H1 (cell line): Measurements from ENCODE around the gene C22orf42. TPM values are rescaled to one million over a fixed set of nuclear protein-coding genes. Genes with fewer than 3 reads are reported as not detected.
"Not testable (repeated sequence)": the region's sequence is repeated elsewhere in the genome, so short reads cannot be mapped to it uniquely, and the experiment has no call there.

Experiments
- CTCF ChIA-PET: fragments of 300-600 bp; sonication (Branson Sonifier 250); formaldehyde crosslinking; loops from one replicate; lab custom pipeline; 2021; ENCODE audit not compliant: partially characterized antibody; lab: Charles Lee
- POLR2A ChIA-PET: fragments of 300-600 bp; sonication (Branson Sonifier 250); formaldehyde crosslinking; loops from one replicate; lab custom pipeline; 2021; ENCODE audit warnings: inconsistent platforms; ENCODE audit not compliant: partially characterized antibody; lab: Charles Lee
- DNase-seq, 2 experiments: peaks; one replicate each; pipeline versions ENCODE4 v3.0.0 to v3.0.0-alpha.2; 2010 to 2022; ENCODE audit warnings: low spot score in 2 of 2, low read depth in 1 of 2, mixed read lengths in 1 of 2
- FAIRE-seq: peaks from 2 replicates; lab custom pipeline; 2011; peaks lifted over from hg19 to GRCh38; lab: Jason Lieb, UNC
- H2AFZ ChIP-seq: 2 replicates; pipeline ENCODE4 v1.8.1; 2012; ENCODE audit warnings: low read length, inconsistent platforms
- H2AK5ac ChIP-seq: 2 replicates; pipeline ENCODE4 v1.6.1; 2013; ENCODE audit warnings: low read depth, low read length
- H2BK120ac ChIP-seq: replicated peaks from 2 replicates; pipeline ENCODE3; 2013; ENCODE audit warnings: low read depth, low read length, inconsistent platforms
- H2BK12ac ChIP-seq: 2 replicates; pipeline ENCODE4 v1.6.1; 2013; ENCODE audit warnings: low read depth, low read length
- H2BK15ac ChIP-seq: 2 replicates; pipeline ENCODE4 v1.6.1; 2013; ENCODE audit warnings: low read length
- H2BK20ac ChIP-seq: 2 replicates; pipeline ENCODE4 v1.6.1; 2013; ENCODE audit warnings: low read length
- H2BK5ac ChIP-seq: 2 replicates; pipeline ENCODE4 v1.6.1; 2013; ENCODE audit warnings: low read depth, low read length
- H3K14ac ChIP-seq: 2 replicates; pipeline ENCODE4 v1.6.1; 2013; ENCODE audit warnings: inconsistent platforms; ENCODE audit not compliant: insufficient read length
- H3K18ac ChIP-seq: 2 replicates; pipeline ENCODE4 v1.6.1; 2013; ENCODE audit warnings: low read length; ENCODE audit errors: extremely low read depth
- H3K23ac ChIP-seq: 2 replicates; pipeline ENCODE4 v1.6.1; 2013; ENCODE audit warnings: inconsistent platforms; ENCODE audit not compliant: insufficient read length
- H3K23me2 ChIP-seq: 2 replicates; pipeline ENCODE4 v1.6.1; 2013; ENCODE audit warnings: low read depth, low read length
- H3K27ac ChIP-seq: 2 replicates; pipeline ENCODE4 v1.6.1; 2011; ENCODE audit warnings: low read depth, low read length, inconsistent platforms
- H3K27me3 ChIP-seq, 4 experiments: replicated peaks in 1 of 4; 1 replicate in 1 of 4; 2 replicates in 3 of 4; pipeline versions ENCODE4 v1.6.1 to v1.8.1; 2011 to 2013; ENCODE audit warnings: low read length in 3 of 4, mild to moderate bottlenecking in 3 of 4, inconsistent platforms in 2 of 4, mixed read lengths in 2 of 4, moderate library complexity in 1 of 4; ENCODE audit not compliant: control insufficient read depth in 3 of 4, insufficient read depth in 3 of 4; ENCODE audit errors: extremely low read depth in 1 of 4
- H3K36me3 ChIP-seq, 4 experiments: 2 replicates each; pipeline versions ENCODE4 v1.6.1 to v1.8.1; 2011 to 2013; ENCODE audit warnings: mild to moderate bottlenecking in 4 of 4, low read length in 3 of 4, moderate library complexity in 2 of 4, control low read depth in 1 of 4, inconsistent platforms in 1 of 4; ENCODE audit not compliant: insufficient read depth in 4 of 4, control insufficient read depth in 2 of 4
- H3K4ac ChIP-seq: replicated peaks from 2 replicates; pipeline ENCODE3; 2013; ENCODE audit warnings: low read length, low read depth, mixed read lengths, inconsistent platforms; ENCODE audit not compliant: insufficient read length
- H3K4me1 ChIP-seq, 4 experiments: replicated peaks in 1 of 4; 1 replicate in 1 of 4; 2 replicates in 3 of 4; pipeline versions ENCODE4 v1.6.1 to v1.8.1; 2011 to 2013; ENCODE audit warnings: low read length in 3 of 4, inconsistent platforms in 2 of 4, mixed read lengths in 1 of 4; ENCODE audit not compliant: insufficient read depth in 4 of 4, control insufficient read depth in 3 of 4
- H3K4me2 ChIP-seq, 2 experiments: 2 replicates each; pipeline versions ENCODE4 v1.6.1 to v1.8.1; 2011 to 2013; ENCODE audit warnings: low read depth in 2 of 2, low read length in 2 of 2, control low read depth in 1 of 2, inconsistent platforms in 1 of 2, mild to moderate bottlenecking in 1 of 2; ENCODE audit not compliant: insufficient read depth in 1 of 2
- H3K4me3 ChIP-seq, 4 experiments: fragments of 200-600, 300-600 bp in 1 of 4; sonication (generic), shearing (Covaris generic), sonication (Bioruptor Twin) in 1 of 4; 2 replicates each; pipeline versions ENCODE4 v1.5.1 to v1.8.1; 2011 to 2016; ENCODE audit warnings: low read length in 4 of 4, low read depth in 3 of 4, control low read depth in 2 of 4, inconsistent platforms in 2 of 4, mild to moderate bottlenecking in 2 of 4, mixed read lengths in 1 of 4, moderate library complexity in 1 of 4; ENCODE audit not compliant: insufficient read depth in 2 of 4; ENCODE audit errors: extremely low read depth in 1 of 4
- H3K56ac ChIP-seq: replicated peaks from 2 replicates; pipeline ENCODE3; 2013; ENCODE audit warnings: low read depth, mild to moderate bottlenecking, mixed read lengths, low read length, inconsistent platforms; ENCODE audit not compliant: insufficient read length
- H3K79me1 ChIP-seq: 2 replicates; pipeline ENCODE4 v1.6.1; 2013; ENCODE audit warnings: low read depth, low read length, control low read depth
- H3K79me2 ChIP-seq, 2 experiments: 2 replicates each; pipeline versions ENCODE4 v1.6.1 to v1.8.1; 2012 to 2013; ENCODE audit warnings: low read length in 2 of 2, mild to moderate bottlenecking in 2 of 2, inconsistent platforms in 1 of 2; ENCODE audit not compliant: insufficient read depth in 2 of 2, control insufficient read depth in 1 of 2
- H3K9ac ChIP-seq, 4 experiments: replicated peaks in 1 of 4; 1 replicate in 1 of 4; 2 replicates in 3 of 4; pipeline versions ENCODE4 v1.6.1 to v1.8.1; 2011 to 2013; ENCODE audit warnings: low read depth in 3 of 4, low read length in 3 of 4, control low read depth in 2 of 4, mild to moderate bottlenecking in 2 of 4, moderate library complexity in 2 of 4, inconsistent platforms in 1 of 4; ENCODE audit errors: extremely low read depth in 1 of 4
- H3K9me3 ChIP-seq, 2 experiments: 2 replicates each; pipeline versions ENCODE4 v1.6.1 to v1.8.1; 2012 to 2013; ENCODE audit warnings: mild to moderate bottlenecking in 2 of 2, moderate library complexity in 2 of 2, control low read depth in 1 of 2, inconsistent platforms in 1 of 2, low read depth in 1 of 2, low read length in 1 of 2, mixed read lengths in 1 of 2; ENCODE audit not compliant: insufficient read depth in 2 of 2
- H4K20me1 ChIP-seq, 2 experiments: replicated peaks in 1 of 2; 2 replicates each; pipeline versions ENCODE3 to v1.8.1; 2011 to 2013; ENCODE audit warnings: inconsistent platforms in 2 of 2, low read length in 2 of 2, mild to moderate bottlenecking in 1 of 2; ENCODE audit not compliant: insufficient read depth in 2 of 2, control insufficient read depth in 1 of 2
- H4K5ac ChIP-seq: 2 replicates; pipeline ENCODE4 v1.6.1; 2013; ENCODE audit warnings: low read length, low read depth, mixed read lengths, inconsistent platforms; ENCODE audit not compliant: insufficient read length
- H4K8ac ChIP-seq: 2 replicates; pipeline ENCODE4 v1.8.0; 2013; ENCODE audit warnings: mild to moderate bottlenecking, moderate library complexity, low read length, inconsistent platforms; ENCODE audit not compliant: insufficient read depth; ENCODE audit errors: extremely low read depth
- H4K91ac ChIP-seq: replicated peaks from 2 replicates; pipeline ENCODE3; 2013; ENCODE audit warnings: low read length, mixed read lengths, inconsistent platforms; ENCODE audit not compliant: insufficient read length
- WGBS, 2 experiments: shearing (Covaris generic) in 1 of 2; methylation state at CpG; one replicate each; pipeline versions ENCODE4 v1.1.6 to v1.1.7; 2013 to 2015; ENCODE audit warnings: low lambda C conversion rate in 2 of 2, mixed read lengths in 2 of 2, inconsistent platforms in 1 of 2, low coverage in 1 of 2, missing lambda C conversion rate in 1 of 2; ENCODE audit not compliant: insufficient replicate concordance in 2 of 2, insufficient coverage in 1 of 2, insufficient read length in 1 of 2; ENCODE audit errors: extremely low coverage in 1 of 2, missing lambda C conversion rate in 1 of 2; 5-methylcytosine and 5-hydroxymethylcytosine counted together
- polyA plus RNA-seq, 7 experiments: library from polyadenylated mRNA; depleted of rRNA in 3 of 7; stranded (reverse) in 5 of 7; unstranded in 2 of 7; fragments of >200 nt in 5 of 7; fragments of 200-250 nt in 2 of 7; gene quantifications; 1 replicate in 5 of 7; 2 replicates in 1 of 7; 4 replicates in 1 of 7; pipeline versions ENCODE4 v1.2.1 to v1.2.3, GENCODE V29; 2011 to 2013; ENCODE audit warnings: missing spikeins in 2 of 7, mixed read lengths in 2 of 7
- total RNA-seq: library from RNA; stranded (reverse); fragmentation: NEBNext Ultra II Directional; extraction: Animal tissue kit (Norgen Biotek cat#: 25700); gene quantifications from 2 replicates; pipeline ENCODE4 v1.2.1, GENCODE V29; 2021

C22orf42 gene
- total and polyA plus RNA-seq, 2 of the 8 experiments (the other 6 are each of a cell fraction or from before 2014, with no cell fraction given), result 0.50 TPM; not detected in 1

- CTCF ChIA-PET, DNase-seq, H3K9me3 ChIP-seq, H3K4me3 ChIP-seq, H2BK5ac ChIP-seq, H2AK5ac ChIP-seq, H3K4me2 ChIP-seq, H2BK15ac ChIP-seq, H2BK120ac ChIP-seq, FAIRE-seq, H4K5ac ChIP-seq, H2AFZ ChIP-seq, H2BK20ac ChIP-seq, H3K9ac ChIP-seq, H4K91ac ChIP-seq, H3K56ac ChIP-seq, H3K4me1 ChIP-seq, H3K79me2 ChIP-seq, H4K8ac ChIP-seq, H3K27me3 ChIP-seq, H3K23me2 ChIP-seq, H3K4ac ChIP-seq, H4K20me1 ChIP-seq, H3K18ac ChIP-seq, H3K79me1 ChIP-seq, POLR2A ChIA-PET, H3K14ac ChIP-seq, H3K23ac ChIP-seq, H3K27ac ChIP-seq, H3K36me3 ChIP-seq, H2BK12ac ChIP-seq: not testable (repeated sequence)
- 73% methylated on average over 4 of the region's 4 CpGs; no CpG with 5 or more reads in 1 of the 2 experiments for WGBS, 2 experiments
These were observed 22.2 kb downstream of the C22orf42 start for GRCh38 chr22:32136881-32137280.

- H3K9me3 ChIP-seq, H3K23ac ChIP-seq, H2AFZ ChIP-seq, H3K23me2 ChIP-seq, H3K14ac ChIP-seq, FAIRE-seq, H4K20me1 ChIP-seq, H3K36me3 ChIP-seq, H3K79me1 ChIP-seq, H3K18ac ChIP-seq, H2AK5ac ChIP-seq, H3K27me3 ChIP-seq, H4K91ac ChIP-seq, H2BK12ac ChIP-seq, H3K4me1 ChIP-seq, H3K56ac ChIP-seq, H3K4ac ChIP-seq, H4K5ac ChIP-seq, H2BK20ac ChIP-seq, H4K8ac ChIP-seq, POLR2A ChIA-PET, H3K27ac ChIP-seq, H2BK15ac ChIP-seq, H3K79me2 ChIP-seq, DNase-seq, H3K9ac ChIP-seq, H3K4me3 ChIP-seq, H2BK5ac ChIP-seq, H3K4me2 ChIP-seq, H2BK120ac ChIP-seq: not testable (repeated sequence)
- CTCF ChIA-PET, result interaction anchor here (0.6 kb wide), 1 partner anchor 1636 kb away, joined by 3 read pairs; no protein-coding TSS in a partner anchor
- WGBS, 2 experiments, result 92% methylated on average over 3 of the region's 3 CpGs; no CpG with 5 or more reads in 1 of the 2 experiments
These were observed 23.1 kb downstream of the C22orf42 start for GRCh38 chr22:32135958-32136357.
